Fibroblast of mammary gland (primary cell): ENCODE measurements around the gene NR1H4.

ENCODE experiments used
- DNase-seq: peaks from one replicate; pipeline ENCODE4 v3.0.0-alpha.2; 2010; ENCODE audit warnings: low read depth
- H3K4me3 ChIP-seq: 2 replicates; pipeline ENCODE4 v1.5.1; 2011; ENCODE audit warnings: low read depth, mild to moderate bottlenecking, low read length, moderate library complexity; ENCODE audit not compliant: control insufficient read depth
- TF ChIP-seq, protein P1 (sequence below): conservative IDR thresholded peaks from 2 replicates; pipeline ENCODE4 v1.5.1; 2011; ENCODE audit warnings: low read depth, low read length, inconsistent platforms; ENCODE audit not compliant: control insufficient read depth, insufficient read depth

The NR1H4 gene

DNA sequence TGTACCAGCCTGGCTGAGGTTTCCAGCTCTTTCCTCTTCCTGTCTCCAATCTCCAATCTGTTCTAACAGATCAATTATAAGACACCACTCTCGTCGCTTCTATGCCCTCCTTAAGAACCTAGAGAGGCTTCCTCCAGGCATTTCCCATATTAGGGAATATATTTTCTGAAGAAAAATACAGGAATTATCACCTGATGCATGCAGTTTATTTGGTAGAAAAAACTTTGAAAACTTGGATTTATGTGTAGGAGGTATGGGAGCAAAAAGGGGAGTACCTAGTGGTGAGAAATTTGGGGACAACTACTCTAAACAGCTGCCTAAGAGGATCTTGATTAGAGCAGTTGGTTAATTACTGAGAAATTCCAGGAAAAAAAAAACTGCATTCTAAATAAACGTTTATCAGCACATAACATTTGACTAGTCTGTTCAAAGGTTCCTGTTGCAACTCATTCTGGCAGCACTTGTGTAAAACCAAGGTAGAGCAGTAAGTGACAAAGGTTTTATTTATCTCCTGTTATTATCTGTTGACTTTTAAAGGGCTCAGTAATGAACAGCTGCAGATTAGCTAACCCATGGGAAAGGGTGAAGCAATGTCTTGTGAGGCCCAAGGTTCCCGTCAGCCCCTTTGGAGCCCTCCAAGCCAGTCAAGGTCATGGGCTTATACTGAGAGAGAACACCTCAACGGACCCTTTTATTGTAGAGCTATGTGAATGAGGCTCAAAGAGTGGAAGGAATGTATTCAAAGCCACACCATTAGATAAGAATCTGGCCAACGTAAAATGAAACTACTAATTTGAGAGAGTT lies 36.4 kb upstream of the NR1H4 start:
- H3K4me3 ChIP-seq = no peak overlapping the region
- no peak for DNase-seq
- TF ChIP-seq, protein P1, sequence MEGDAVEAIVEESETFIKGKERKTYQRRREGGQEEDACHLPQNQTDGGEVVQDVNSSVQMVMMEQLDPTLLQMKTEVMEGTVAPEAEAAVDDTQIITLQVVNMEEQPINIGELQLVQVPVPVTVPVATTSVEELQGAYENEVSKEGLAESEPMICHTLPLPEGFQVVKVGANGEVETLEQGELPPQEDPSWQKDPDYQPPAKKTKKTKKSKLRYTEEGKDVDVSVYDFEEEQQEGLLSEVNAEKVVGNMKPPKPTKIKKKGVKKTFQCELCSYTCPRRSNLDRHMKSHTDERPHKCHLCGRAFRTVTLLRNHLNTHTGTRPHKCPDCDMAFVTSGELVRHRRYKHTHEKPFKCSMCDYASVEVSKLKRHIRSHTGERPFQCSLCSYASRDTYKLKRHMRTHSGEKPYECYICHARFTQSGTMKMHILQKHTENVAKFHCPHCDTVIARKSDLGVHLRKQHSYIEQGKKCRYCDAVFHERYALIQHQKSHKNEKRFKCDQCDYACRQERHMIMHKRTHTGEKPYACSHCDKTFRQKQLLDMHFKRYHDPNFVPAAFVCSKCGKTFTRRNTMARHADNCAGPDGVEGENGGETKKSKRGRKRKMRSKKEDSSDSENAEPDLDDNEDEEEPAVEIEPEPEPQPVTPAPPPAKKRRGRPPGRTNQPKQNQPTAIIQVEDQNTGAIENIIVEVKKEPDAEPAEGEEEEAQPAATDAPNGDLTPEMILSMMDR = no peak

DNA sequence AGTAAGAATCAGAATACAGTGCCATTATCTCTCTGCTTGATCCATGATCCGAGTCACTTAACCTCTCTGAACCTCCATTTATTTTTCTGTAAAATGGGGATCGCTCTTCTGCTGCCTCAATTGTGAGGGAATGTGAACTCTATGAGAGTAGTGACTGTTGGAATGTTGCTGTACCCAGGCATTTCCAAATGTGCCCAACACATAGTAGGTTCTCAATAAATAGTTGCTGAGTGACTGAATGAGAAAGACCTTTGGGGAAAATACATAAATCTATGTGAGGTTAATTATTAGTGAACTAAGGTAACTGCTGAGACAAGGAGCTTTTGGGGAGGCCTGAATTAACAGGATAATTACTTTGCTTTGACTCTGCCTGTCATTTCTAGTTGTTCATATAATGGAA lies 33.9 kb upstream of the NR1H4 start:
- TF ChIP-seq, protein P1 = no peak
- no peak overlapping the region for H3K4me3 ChIP-seq
- DNase-seq = no peak

DNA sequence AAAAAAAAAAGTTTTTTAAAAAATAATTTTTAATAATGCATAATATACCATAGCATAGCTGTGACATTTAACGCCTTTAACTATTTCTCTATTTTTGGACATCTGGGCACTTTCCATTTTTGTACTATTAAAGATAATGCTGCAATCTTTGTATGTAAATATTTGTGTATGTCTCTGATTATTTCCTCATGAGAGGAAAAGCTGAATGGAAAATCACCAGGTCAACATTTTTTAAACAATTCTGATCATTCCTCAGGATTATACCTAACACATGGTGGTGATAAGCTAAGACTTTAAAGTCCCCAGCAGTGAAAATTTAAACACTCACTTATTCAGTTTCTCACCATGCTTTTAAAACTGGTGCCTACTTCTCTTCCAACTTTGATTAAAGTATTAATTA lies 31.3 kb upstream of the NR1H4 start:
- H3K4me3 ChIP-seq = no peak overlapping the region
- TF ChIP-seq, protein P1 = no peak
- DNase-seq = no peak

DNA sequence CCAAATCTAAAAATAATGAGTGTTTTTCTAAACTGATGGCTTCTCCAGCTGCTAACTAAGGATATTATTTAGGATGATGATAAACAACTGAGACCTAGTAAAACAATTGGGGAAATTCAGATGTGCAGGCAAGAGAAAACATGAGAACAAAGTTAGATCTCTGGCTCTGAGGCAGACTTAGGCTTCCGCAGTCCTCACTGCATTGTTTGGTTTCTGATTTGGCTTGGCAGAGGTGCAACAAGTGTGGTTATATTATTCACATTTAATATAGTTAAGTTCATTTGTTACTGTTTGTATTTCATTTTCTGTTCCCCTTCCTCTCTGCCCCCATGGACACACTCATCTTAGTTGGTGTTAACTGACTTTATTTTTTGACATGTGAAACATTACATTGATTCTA lies 30.2 kb upstream of the NR1H4 start:
- no peak for DNase-seq
- TF ChIP-seq, protein P1 = no peak
- no peak overlapping the region for H3K4me3 ChIP-seq

DNA sequence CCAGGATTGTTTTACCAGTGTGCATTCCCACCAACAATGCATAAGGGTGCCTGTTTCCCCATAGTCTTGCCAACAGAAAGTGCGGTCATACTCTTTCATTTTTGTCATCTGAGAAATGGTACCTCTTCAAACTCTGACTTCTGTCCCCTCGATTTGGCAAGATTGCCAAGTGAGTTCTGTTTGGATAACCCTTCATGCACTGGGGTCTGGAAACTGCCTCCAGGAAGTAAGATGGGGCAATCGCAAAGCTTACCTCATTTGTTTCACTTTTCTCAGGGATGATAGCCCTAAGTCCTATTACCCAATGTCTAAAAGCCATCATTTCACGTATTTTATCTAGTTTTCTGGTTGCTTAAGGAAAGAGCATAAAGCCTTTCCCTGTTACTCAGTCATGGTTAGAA lies 28.6 kb upstream of the NR1H4 start:
- no peak overlapping the region for H3K4me3 ChIP-seq
- DNase-seq = no peak
- TF ChIP-seq, protein P1 = no peak

DNA sequence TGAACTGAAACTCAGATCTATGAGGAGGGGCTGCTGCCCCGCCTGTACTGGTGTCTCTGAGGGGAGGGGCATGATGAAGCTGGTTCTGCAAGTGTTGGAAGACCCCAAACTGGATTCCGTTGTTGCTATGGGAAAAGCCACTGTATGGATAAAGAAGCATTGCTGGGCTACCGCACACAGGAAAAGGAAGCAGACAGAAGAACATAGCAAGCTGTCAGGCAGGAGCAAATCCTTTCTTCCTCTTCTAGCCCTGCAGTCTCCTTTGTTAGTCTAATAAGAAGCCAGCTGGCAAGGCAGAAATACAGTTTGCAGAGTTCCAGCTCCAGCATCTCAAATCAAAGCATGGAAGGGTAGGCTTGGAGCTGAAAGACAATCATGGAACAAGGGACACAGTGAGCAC lies 26.3 kb upstream of the NR1H4 start:
- DNase-seq = no peak
- no peak overlapping the region for H3K4me3 ChIP-seq
- TF ChIP-seq, protein P1 = no peak
